Measurements from ENCODE around the gene MLLT1. TPM values are rescaled to one million over a fixed set of nuclear protein-coding genes. Genes with fewer than 3 reads are reported as not detected.

MLLT1 gene
- total RNA-seq, 4 donors from 2014 or later = 16.9 to 25.8 (median 24.3) TPM

GRCh38 chr19:6226444-6227155 is 53.2 kb downstream of the MLLT1 start:
- no peak for TF ChIP-seq CTCF (IDR thresholded peaks at IDR 0.05)
- TF ChIP-seq POLR2A (IDR thresholded peaks at IDR 0.05) = no peak
- intact Hi-C loops (cut with DNase I; ENCODE audit: low total_unique reads) = no loop called here
- no peak overlapping the region for H3K4me3 ChIP-seq (ENCODE audit: low read depth, poor library complexity, severe bottlenecking)
- 94 to 95% methylated on average over 27 to 28 of the region's 28 CpGs for WGBS, 2 donors
- DNase-seq (ENCODE audit: low spot score in 2 of 2) = no peak

- TF ChIP-seq POLR2A (IDR thresholded peaks at IDR 0.05) (no peak), CTCF (IDR thresholded peaks at IDR 0.05) (no peak)
- DNase-seq (ENCODE audit: low spot score in 2 of 2) = no peak
- intact Hi-C loops (cut with DNase I; ENCODE audit: low total_unique reads) = no loop called here
- H3K4me3 ChIP-seq (ENCODE audit: low read depth, poor library complexity, severe bottlenecking) = no peak overlapping the region
- 84 to 95% methylated on average over 12 of the region's 12 CpGs for WGBS, 2 donors
These were observed 53.8 kb downstream of the MLLT1 start for GRCh38 chr19:6226012-6226411.

GRCh38 chr19:6225232-6225865 is 54.4 kb downstream of the MLLT1 start:
- 75 to 92% methylated on average over 8 to 17 of the region's 18 CpGs for WGBS, 2 donors
- no peak for DNase-seq (ENCODE audit: low spot score in 2 of 2)
- TF ChIP-seq POLR2A (IDR thresholded peaks at IDR 0.05) (no peak), CTCF (IDR thresholded peaks at IDR 0.05) (no peak)
- intact Hi-C loops (cut with DNase I; ENCODE audit: low total_unique reads) = no loop called here
- no peak overlapping the region for H3K4me3 ChIP-seq (ENCODE audit: low read depth, poor library complexity, severe bottlenecking)

GRCh38 chr19:6224308-6224675 is 55.5 kb downstream of the MLLT1 start:
- intact Hi-C loops (cut with DNase I; ENCODE audit: low total_unique reads) = no loop called here
- no peak for DNase-seq (ENCODE audit: low spot score in 2 of 2)
- no peak for TF ChIP-seq CTCF (IDR thresholded peaks at IDR 0.05)
- TF ChIP-seq POLR2A (IDR thresholded peaks at IDR 0.05) = no peak
- 93 to 94% methylated on average over 3 to 4 of the region's 4 CpGs for WGBS, 2 donors
- H3K4me3 ChIP-seq (ENCODE audit: low read depth, poor library complexity, severe bottlenecking) = no peak overlapping the region

GRCh38 chr19:6223461-6224307 is 56.1 kb downstream of the MLLT1 start:
- 50 to 58% methylated on average over 18 of the region's 18 CpGs for WGBS, 2 donors
- TF ChIP-seq POLR2A (IDR thresholded peaks at IDR 0.05) (no peak), CTCF (IDR thresholded peaks at IDR 0.05) (no peak)
- peak in 1 of 2 donors; percentile 85 for DNase-seq (ENCODE audit: low spot score in 2 of 2)
- intact Hi-C loops (cut with DNase I; ENCODE audit: low total_unique reads) = no loop called here
- no peak overlapping the region for H3K4me3 ChIP-seq (ENCODE audit: low read depth, poor library complexity, severe bottlenecking)

Measured in lower leg skin (tissue), 4 donors.